Immature natural killer cell (primary cell): ENCODE data around the gene ATXN7L1. TPM values are rescaled to one million over a fixed set of nuclear protein-coding genes. Genes with fewer than 3 reads are reported as not detected.
A peak's percentile ranks its signal among the peaks of the same experiment; 100 is the strongest.
"Not testable (repeated sequence)": the region's sequence is repeated elsewhere in the genome, so short reads cannot be mapped to it uniquely, and the experiment has no call there.

Source experiments
- DNase-seq, 3 donors: peaks; one replicate each; pipeline ENCODE4 v3.0.0; 2022; ENCODE audit warnings: mixed read lengths in 1 of 3
- H3K27ac Mint-ChIP-seq, 6 donors: one replicate each; pipeline ENCODE4 v1.8.0; 2020; ENCODE audit warnings: mixed read lengths in 6 of 6, mild to moderate bottlenecking in 5 of 6, inconsistent platforms in 4 of 6, moderate library complexity in 3 of 6
- H3K27me3 Mint-ChIP-seq, 3 donors: one replicate each; pipeline ENCODE4 v1.8.0; 2020 to 2021; ENCODE audit warnings: low read depth in 3 of 3, mild to moderate bottlenecking in 3 of 3, mixed read lengths in 3 of 3, moderate library complexity in 3 of 3, inconsistent platforms in 1 of 3
- H3K36me3 Mint-ChIP-seq, 3 donors: one replicate each; pipeline ENCODE4 v1.8.0; 2020; ENCODE audit warnings: mixed read lengths in 3 of 3, inconsistent platforms in 2 of 3, mild to moderate bottlenecking in 2 of 3
- H3K4me1 Mint-ChIP-seq, 2 donors: one replicate each; pipeline ENCODE4 v1.8.0; 2020; ENCODE audit warnings: inconsistent platforms in 2 of 2, mild to moderate bottlenecking in 2 of 2, mixed read lengths in 2 of 2, moderate library complexity in 1 of 2
- H3K4me3 Mint-ChIP-seq, 5 donors: one replicate each; pipeline ENCODE4 v1.8.0; 2020; ENCODE audit warnings: mild to moderate bottlenecking in 5 of 5, mixed read lengths in 5 of 5, inconsistent platforms in 3 of 5, moderate library complexity in 3 of 5
- H3K9me3 Mint-ChIP-seq, 6 donors: one replicate each; pipeline ENCODE4 v1.8.0; 2020; ENCODE audit warnings: mild to moderate bottlenecking in 6 of 6, mixed read lengths in 6 of 6, inconsistent platforms in 4 of 6, moderate library complexity in 3 of 6
- polyA plus RNA-seq, 3 donors: library from polyadenylated mRNA; unstranded; fragments of 300-500 nt; fragmentation: Illumina TruSeq; gene quantifications; one replicate each; pipeline ENCODE4 v1.2.3, GENCODE V29; 2021

ATXN7L1 gene
- polyA plus RNA-seq, 3 donors from 2014 or later = 3.8 to 21.1 (median 11.9) TPM

DNA sequence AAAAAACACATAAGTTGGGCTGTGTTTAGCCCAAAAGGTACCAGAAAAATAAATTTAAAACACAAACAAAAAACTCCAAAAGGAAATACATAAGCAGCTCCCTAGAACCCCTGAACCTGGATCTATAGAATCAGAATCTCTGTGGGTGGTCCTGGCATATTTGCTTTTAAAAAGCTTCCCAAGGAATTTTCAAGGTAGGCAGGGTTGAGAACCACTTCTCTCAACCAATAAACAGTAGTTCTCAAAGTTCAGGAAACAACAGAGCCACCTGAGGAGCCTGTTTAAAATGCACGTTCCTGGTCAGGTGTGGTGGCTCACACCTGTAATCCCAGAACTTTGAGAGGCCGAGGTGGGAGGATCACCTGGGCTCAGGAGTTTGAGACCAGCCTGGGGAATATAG, 12.5 kb downstream of the ATXN7L1 start:
- Mint-ChIP-seq H3K4me1 (peaks cover 12 to 14% of the 10 kb centered on the region in 2 donors), H3K9me3 (no peaks in the 10 kb centered on the region), H3K4me3 (no peak overlapping the region), H3K36me3 (peaks cover 7 to 17% (median 16%) of the 10 kb centered on the region in 3 donors), H3K27ac (no peak overlapping the region), H3K27me3 (peaks cover 0 to 3% (median 0%) of the 10 kb centered on the region in 3 donors)
- no peak for DNase-seq

DNA sequence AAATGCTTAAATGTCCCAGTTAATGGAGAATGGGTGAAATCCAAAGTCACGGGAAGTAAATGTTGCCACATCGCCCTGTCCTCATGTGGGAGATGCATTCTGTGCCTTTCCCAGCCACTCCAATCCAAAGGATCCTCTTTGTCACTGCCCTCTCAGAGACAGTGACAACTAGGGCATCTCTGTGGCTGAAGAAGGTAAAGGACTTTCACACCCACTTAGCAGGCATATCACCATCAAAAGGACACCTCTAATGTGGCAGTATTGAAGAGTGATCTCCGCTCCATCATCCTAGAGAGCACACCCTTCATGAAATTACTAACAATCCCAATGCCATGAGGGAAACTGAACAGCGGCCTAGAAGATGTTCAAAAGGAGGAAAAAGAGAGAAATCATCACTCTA, 13.6 kb downstream of the ATXN7L1 start:
- Mint-ChIP-seq H3K36me3 (peaks cover 7 to 20% (median 16%) of the 10 kb centered on the region in 3 donors), H3K4me1 (peaks cover 21 to 24% of the 10 kb centered on the region in 2 donors), H3K27me3 (peaks cover 0 to 3% (median 0%) of the 10 kb centered on the region in 3 donors), H3K27ac (no peak overlapping the region), H3K9me3 (no peaks in the 10 kb centered on the region), H3K4me3 (no peak overlapping the region)
- DNase-seq = no peak

DNA sequence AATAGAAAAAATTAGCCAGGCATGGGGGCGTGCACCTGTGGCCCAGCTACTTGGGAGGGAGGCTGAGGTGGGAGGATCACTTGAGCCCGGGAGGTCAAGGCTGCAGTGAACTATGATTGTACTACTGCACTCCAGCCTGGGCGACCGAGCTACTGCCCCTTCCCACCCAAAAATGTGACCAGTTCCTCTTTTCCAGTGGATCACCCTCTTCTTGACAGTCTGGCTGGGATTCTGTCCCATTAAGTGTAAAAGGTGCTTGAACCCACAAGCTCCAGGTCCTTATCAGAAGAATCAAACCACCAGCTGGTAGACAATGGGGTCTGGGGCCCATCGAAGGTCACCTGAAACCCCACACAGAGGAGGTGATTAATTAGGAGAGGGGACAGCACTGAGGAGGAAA, 14.1 kb downstream of the ATXN7L1 start:
- H3K4me3 Mint-ChIP-seq = no peak overlapping the region
- H3K27me3 Mint-ChIP-seq = peaks cover 0 to 3% (median 0%) of the 10 kb centered on the region in 3 donors
- H3K27ac Mint-ChIP-seq = no peak overlapping the region
- no peak for DNase-seq
- no peaks in the 10 kb centered on the region for H3K9me3 Mint-ChIP-seq
- H3K36me3 Mint-ChIP-seq = peaks cover 7 to 24% (median 14%) of the 10 kb centered on the region in 3 donors
- H3K4me1 Mint-ChIP-seq = peaks cover 26 to 28% of the 10 kb centered on the region in 2 donors

DNA sequence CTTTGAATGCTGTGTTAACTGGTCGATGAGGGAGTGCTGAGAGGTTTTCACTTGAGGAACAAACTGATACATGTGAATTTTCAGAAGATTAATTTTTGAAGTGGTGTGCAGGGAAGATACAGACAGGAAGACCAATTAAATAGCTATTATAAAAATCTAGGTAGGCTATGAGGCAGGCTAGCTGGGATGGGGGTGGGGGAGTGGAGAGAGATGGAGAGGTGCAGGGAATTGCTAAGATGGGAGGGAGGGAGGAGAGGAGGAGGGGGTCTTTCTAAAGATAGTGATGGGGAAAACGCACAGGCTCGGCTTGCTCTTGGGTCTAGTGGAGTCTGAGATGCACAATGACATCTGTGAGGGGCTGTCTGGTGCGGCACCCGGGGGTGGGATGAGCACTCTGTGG, 15.2 kb downstream of the ATXN7L1 start:
- Mint-ChIP-seq H3K9me3 (no peaks in the 10 kb centered on the region), H3K4me1 (peaks cover 34 to 39% of the 10 kb centered on the region in 2 donors), H3K27ac (peak overlapping the region in 1 of 6 donors; percentile 35)

DNA sequence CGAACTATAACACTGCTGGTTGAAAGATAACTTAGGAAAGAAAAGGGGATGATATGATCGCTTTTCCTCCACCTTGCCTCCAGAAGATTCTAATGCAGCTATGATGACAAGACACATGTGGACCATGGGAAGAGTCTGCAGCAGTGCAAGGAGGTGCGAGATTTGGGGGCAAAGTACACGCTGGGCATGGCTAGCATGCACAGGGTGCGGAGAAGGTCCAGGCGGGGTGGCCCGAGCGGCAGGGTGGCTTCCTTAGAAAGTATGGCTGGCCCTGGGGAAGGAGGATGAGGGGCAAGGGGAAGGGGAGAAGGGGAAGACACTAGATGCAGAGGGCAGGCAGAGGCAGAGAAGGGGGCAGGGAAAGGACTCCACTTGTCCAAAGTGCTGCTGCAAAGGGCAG, 15.6 kb downstream of the ATXN7L1 start:
- Mint-ChIP-seq H3K4me3 (no peak overlapping the region), H3K36me3 (peaks cover 1 to 20% (median 4%) of the 10 kb centered on the region in 3 donors), H3K27ac (peak overlapping the region in 2 of 6 donors; percentile 34 to 35), H3K27me3 (peaks cover 0 to 6% (median 0%) of the 10 kb centered on the region in 3 donors), H3K4me1 (peaks cover 37 to 39% of the 10 kb centered on the region in 2 donors), H3K9me3 (no peaks in the 10 kb centered on the region)
- DNase-seq = no peak

More for the DNA sequence above, 15.2 kb downstream of the ATXN7L1 start:
- no peak for DNase-seq
- Mint-ChIP-seq H3K27me3 (peaks cover 0 to 6% (median 0%) of the 10 kb centered on the region in 3 donors), H3K36me3 (peaks cover 5 to 24% (median 8%) of the 10 kb centered on the region in 3 donors), H3K4me3 (no peak overlapping the region)

DNA sequence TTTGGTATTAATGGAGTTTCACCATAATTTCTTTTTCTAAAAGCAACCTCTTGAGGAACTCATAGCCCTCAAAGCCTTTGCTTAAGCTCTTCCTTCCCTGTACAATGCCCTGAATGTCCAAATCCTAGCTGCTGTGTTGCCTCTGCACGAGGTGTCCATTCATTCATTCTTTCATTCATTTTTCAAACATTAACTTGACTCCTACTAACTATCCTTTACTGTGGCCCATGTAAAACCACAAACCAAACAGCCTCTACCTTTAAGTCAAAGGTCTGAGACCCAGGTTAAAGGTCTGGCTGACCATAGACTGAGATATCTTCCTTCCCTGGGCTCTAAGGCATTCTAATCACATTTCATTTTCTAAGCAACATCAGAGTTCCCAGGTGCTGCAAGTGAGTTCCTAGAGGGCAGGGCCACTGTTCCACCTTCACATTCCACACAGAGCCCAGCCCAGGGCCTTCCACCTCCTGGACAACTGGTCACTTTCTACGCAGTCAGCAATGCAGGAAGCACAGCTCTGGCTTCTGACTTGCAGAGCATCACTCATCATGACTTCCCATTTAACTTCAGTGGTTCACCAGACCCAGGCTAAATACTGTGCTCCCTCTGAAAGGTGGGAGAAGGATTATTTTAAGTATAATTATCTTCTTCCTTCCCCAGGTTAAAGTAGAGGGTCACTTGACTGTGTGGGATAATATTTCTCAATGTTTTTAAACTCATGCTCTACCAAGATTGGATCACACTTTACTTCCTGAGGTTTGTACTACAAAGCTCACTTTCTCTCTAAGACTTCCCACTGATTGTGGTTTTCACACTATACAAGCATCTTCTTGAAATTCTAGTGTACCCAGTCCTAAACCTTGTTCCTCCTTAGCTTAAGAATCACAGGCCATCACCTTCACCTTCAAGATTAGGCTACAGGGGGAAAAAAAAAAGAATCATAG, 19.1 kb downstream of the ATXN7L1 start:
- H3K27ac Mint-ChIP-seq = peak overlapping the region; percentile 28 to 71 (median 66)
- peak; percentile 37 to 48 (median 46) for DNase-seq
- H3K27me3 Mint-ChIP-seq = peaks cover 0 to 6% (median 2%) of the 10 kb centered on the region in 3 donors
- H3K4me1 Mint-ChIP-seq = peaks cover 49 to 52% of the 10 kb centered on the region in 2 donors
- H3K4me3 Mint-ChIP-seq = peak overlapping the region; percentile 54 to 74 (median 66)
- H3K36me3 Mint-ChIP-seq = peaks cover 0 to 18% (median 6%) of the 10 kb centered on the region in 3 donors
- no peaks in the 10 kb centered on the region for H3K9me3 Mint-ChIP-seq

DNA sequence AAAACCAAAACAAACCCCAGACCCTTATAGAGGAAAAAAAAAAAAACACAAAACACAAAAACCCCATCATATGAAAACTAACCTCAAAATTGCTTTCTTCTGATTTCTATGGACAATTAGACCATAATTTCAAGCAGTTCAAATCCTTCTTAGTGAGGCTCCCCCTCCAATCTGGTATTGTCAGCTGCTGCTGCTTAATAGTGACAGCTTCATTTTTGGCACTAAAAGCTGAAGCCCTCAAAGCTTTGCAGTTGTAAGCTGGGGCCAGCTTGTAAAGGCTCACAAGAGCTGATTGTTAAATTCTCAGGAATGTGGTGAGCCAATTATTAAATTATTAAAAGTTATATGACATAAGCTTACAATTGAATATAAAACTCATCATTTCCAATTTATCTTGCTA, 21.9 kb downstream of the ATXN7L1 start:
- Mint-ChIP-seq H3K27me3 (peaks cover 2 to 3% (median 2%) of the 10 kb centered on the region in 3 donors), H3K36me3 (peaks cover 0 to 18% (median 8%) of the 10 kb centered on the region in 3 donors), H3K27ac (peak overlapping the region in 2 of 6 donors; percentile 36 to 54), H3K9me3 (no peaks in the 10 kb centered on the region), H3K4me1 (peaks cover 76 to 80% of the 10 kb centered on the region in 2 donors), H3K4me3 (peak overlapping the region in 1 of 5 donors; percentile 46)
- no peak for DNase-seq

DNA sequence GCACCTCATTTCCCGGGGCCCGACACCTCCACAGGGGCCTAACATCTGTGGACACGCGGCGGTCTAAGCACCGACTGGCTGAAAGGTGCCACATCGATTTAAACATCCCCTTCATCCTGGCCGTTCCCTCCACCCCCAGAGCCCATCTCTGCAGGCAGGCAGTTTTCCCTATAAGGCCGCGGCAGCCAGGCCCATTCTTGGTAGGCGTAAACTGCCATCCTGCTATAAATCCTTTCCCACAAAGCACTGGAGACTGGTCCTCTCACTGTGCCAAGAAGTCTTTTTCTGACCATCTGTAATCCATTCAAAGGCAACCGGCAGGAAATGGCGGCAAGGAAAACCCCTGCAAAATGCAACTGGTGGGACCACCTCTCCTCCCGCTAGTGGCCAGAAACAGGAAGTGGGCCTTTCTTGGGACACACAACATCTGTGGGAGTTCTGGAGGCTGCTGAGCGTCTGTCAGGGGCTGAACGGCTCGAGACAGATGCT, 22.4 kb downstream of the ATXN7L1 start:
- H3K36me3 Mint-ChIP-seq = peaks cover 0 to 18% (median 8%) of the 10 kb centered on the region in 3 donors
- DNase-seq = no peak
- peaks cover 81 to 83% of the 10 kb centered on the region in 2 donors for H3K4me1 Mint-ChIP-seq
- peak overlapping the region in 1 of 6 donors; percentile 54 for H3K27ac Mint-ChIP-seq
- no peaks in the 10 kb centered on the region for H3K9me3 Mint-ChIP-seq
- peak overlapping the region in 1 of 5 donors; percentile 46 for H3K4me3 Mint-ChIP-seq
- peaks cover 2 to 3% (median 2%) of the 10 kb centered on the region in 3 donors for H3K27me3 Mint-ChIP-seq

DNA sequence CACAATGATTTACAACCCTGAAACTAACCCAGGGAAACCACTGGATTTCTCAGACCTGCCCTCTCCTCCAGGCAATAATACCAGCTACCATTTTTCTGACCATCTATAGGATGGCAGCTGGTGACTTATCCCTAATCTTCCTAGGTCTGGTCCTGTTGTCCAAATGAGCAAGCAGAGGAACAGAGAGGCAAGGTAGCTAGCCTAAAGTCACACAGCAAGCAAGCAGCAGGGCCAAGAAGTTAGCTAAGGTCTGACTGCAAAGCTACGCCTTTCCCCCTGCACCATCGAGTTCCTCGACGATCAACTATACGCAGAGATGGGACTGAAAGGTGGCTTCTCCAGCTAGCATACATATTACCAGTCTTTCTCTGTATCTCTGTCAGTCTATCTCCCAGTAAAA, 25.3 kb downstream of the ATXN7L1 start:
- Mint-ChIP-seq H3K4me3 (peak overlapping the region; percentile 28 to 83 (median 73)), H3K4me1 (peaks cover 85% of the 10 kb centered on the region in 2 donors), H3K36me3 (peaks cover 0 to 18% (median 17%) of the 10 kb centered on the region in 3 donors), H3K27me3 (peaks cover 0 to 2% (median 2%) of the 10 kb centered on the region in 3 donors), H3K9me3 (no peaks in the 10 kb centered on the region), H3K27ac (peak overlapping the region; percentile 93 to 99 (median 96))
- DNase-seq = no peak

DNA sequence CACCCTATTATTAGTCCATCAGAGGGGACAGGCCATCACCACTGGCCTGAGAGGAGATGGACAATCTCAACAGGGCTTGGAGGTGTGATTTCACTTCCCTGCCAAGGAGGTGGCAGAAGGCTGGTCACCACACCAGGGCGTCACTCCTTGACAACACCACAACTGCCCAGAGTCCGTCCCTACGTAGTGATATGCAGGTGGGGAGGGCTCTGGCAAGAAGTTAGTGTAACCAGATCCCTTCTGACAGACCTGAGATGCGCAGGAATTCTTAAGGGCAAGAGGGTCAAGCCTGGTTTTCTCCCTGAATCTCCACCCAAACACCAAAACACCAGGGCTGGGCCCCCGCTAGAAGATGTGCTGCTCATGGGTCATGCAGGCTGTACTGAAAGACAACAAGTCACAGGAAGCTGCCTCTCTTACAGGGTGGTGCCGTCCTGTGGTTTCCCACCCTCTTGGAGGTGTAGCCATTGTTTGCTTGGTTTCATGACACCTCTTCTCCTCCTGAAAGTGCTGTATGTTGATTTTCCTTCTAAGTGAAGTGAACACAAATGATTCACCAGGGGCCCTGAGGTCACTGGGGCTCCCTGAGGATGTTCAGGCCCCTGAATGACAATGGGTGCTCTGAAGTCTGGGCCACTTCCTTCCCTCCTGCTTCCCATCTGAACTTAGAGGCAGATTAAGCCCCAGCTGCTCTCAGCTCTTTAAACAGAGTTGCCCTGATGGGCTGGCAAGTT, 27.1 kb downstream of the ATXN7L1 start:
- Mint-ChIP-seq H3K9me3 (no peaks in the 10 kb centered on the region), H3K4me3 (peak overlapping the region; percentile 53 to 83 (median 73)), H3K4me1 (peaks cover 85 to 86% of the 10 kb centered on the region in 2 donors), H3K27ac (peak overlapping the region; percentile 93 to 99 (median 96)), H3K27me3 (peaks cover 0 to 2% (median 0%) of the 10 kb centered on the region in 3 donors), H3K36me3 (peaks cover 5 to 25% (median 20%) of the 10 kb centered on the region in 3 donors)
- DNase-seq = peak; percentile 89 to 91 (median 90)

DNA sequence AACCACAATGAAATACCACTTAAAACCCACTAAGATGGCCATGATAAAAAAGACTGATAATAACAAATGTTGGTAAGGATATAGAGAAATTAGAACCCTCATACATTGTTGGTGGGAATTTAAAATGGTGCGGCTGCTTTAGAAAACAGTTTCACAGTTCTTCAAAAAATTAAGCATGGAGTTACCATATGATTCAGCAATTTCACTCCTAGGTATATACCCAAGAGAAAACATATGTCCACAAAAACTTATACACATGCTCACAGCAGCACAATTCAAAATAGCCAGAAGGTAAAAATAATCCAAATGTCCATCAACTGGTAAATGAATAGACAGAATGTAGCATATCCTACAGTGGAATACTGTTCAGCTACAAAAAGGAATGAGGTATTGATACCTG, 30.0 kb downstream of the ATXN7L1 start:
- peak overlapping the region in 3 of 5 donors; percentile 9 to 25 (median 17) for H3K4me3 Mint-ChIP-seq
- H3K36me3 Mint-ChIP-seq = peaks cover 10 to 29% (median 23%) of the 10 kb centered on the region in 3 donors
- H3K9me3 Mint-ChIP-seq = peaks cover 0 to 3% (median 0%) of the 10 kb centered on the region in 6 donors
- peaks cover 67 to 75% of the 10 kb centered on the region in 2 donors for H3K4me1 Mint-ChIP-seq
- no peak for DNase-seq
- H3K27me3 Mint-ChIP-seq = no peaks in the 10 kb centered on the region
- peak overlapping the region; percentile 93 to 99 (median 96) for H3K27ac Mint-ChIP-seq

DNA sequence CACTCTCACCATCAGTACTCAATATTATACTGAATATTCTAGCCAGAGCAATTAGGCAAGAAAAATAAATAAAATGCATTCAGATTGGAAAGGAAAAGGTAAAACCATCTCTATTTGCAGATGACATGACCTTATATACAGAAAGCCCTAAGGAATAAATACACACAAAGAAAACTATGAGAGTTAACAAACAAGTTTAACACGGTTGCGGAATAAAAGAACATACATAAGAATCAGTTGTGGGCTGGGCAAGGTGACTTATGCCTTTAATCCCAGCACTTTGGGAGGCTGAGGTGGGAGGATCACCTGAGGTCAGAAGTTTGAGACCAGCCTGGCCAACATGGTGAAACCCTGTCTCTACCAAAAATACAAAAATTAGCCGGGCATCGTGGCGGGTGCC, 31.7 kb downstream of the ATXN7L1 start:
- H3K36me3 Mint-ChIP-seq = peaks cover 10 to 29% (median 27%) of the 10 kb centered on the region in 3 donors
- H3K27me3 Mint-ChIP-seq, H3K4me3 Mint-ChIP-seq, DNase-seq, H3K9me3 Mint-ChIP-seq: not testable (repeated sequence)
- peak overlapping the region in 2 of 6 donors; percentile 16 to 71 for H3K27ac Mint-ChIP-seq
- peaks cover 67 to 75% of the 10 kb centered on the region in 2 donors for H3K4me1 Mint-ChIP-seq

DNA sequence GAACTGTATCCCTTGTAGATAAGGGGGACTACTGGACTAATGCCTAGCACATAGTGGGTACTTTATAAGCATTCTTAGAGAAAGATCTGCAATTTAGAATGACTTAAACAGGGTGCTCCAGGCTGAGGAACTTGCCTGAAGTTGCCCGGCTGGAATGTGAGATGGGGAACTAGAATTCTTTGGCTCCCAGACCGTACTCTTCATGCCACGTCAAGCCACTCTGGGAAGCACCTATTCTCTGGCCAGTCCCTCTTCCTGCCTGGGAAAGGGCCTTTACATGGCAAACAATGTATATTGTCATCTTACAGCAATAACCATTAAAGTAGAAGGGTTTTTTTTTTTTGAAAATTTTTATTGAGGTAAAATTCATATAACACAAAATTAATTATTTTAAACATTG, 34.5 kb downstream of the ATXN7L1 start:
- Mint-ChIP-seq H3K36me3 (peaks cover 10 to 33% (median 27%) of the 10 kb centered on the region in 3 donors), H3K4me3 (no peak overlapping the region), H3K4me1 (peaks cover 57 to 66% of the 10 kb centered on the region in 2 donors), H3K27me3 (no peaks in the 10 kb centered on the region), H3K9me3 (peaks cover 0 to 3% (median 0%) of the 10 kb centered on the region in 6 donors), H3K27ac (no peak overlapping the region)
- no peak for DNase-seq
